GM18498 (cell line): ENCODE results near the gene DGKZ.

ENCODE experiments used
- ATAC-seq: cut with Tn5 transposase; IDR thresholded peaks from one replicate; pipeline ENCODE4 v1.9.1; 2021; ENCODE audit warnings: mild to moderate bottlenecking, moderate library complexity; ENCODE audit not compliant: unreplicated experiment

DGKZ gene

GRCh38 chr11:46380340-46381047, 33.2 kb downstream of the DGKZ start:
- no peak for ATAC-seq

- no peak for ATAC-seq
Observed at GRCh38 chr11:46381048-46381818, 34.0 kb downstream of the DGKZ start, which contains the start of gene MDK. TSS of gene MDK (plus strand) at chr11:46381669. CDS start at chr11:46382058, 389 bp downstream.

DNA sequence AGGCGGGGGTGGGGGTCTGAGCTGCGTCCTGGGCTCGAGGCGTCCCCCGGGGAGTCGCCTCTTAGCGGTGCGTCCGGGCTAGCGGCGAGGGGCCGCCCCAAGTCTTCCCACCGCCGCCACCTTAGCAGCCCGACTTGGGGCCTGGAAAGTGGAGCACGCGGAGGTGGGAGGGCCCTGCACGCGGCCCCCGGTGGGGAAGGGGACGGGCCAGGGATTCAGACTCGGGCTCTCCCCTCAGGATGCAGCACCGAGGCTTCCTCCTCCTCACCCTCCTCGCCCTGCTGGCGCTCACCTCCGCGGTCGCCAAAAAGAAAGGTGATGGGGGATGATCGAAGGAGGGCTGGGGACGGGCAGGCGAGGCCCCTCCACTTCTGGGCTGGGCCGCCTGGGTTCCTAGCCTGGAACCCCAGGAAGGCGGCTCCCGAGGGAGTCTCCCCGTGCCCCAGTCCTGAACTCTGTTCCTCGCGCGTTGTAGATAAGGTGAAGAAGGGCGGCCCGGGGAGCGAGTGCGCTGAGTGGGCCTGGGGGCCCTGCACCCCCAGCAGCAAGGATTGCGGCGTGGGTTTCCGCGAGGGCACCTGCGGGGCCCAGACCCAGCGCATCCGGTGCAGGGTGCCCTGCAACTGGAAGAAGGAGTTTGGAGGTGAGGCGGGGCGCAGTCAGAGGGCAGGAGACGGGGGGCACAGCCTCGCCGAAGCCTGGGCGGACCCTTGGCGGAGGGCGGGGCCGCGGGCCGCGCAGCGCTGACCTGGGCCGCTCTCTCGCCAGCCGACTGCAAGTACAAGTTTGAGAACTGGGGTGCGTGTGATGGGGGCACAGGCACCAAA, 34.8 kb downstream of the DGKZ start:
- no peak for ATAC-seq

- ATAC-seq, result no peak
Observed at GRCh38 chr11:46382646-46383403, 35.6 kb downstream of the DGKZ start.

DNA sequence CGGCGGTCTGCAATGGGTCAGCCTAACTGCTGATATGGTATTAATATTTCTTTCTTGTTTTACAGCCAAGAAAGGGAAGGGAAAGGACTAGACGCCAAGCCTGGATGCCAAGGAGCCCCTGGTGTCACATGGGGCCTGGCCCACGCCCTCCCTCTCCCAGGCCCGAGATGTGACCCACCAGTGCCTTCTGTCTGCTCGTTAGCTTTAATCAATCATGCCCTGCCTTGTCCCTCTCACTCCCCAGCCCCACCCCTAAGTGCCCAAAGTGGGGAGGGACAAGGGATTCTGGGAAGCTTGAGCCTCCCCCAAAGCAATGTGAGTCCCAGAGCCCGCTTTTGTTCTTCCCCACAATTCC, 36.1 kb downstream of the DGKZ start:
- no peak for ATAC-seq

DNA sequence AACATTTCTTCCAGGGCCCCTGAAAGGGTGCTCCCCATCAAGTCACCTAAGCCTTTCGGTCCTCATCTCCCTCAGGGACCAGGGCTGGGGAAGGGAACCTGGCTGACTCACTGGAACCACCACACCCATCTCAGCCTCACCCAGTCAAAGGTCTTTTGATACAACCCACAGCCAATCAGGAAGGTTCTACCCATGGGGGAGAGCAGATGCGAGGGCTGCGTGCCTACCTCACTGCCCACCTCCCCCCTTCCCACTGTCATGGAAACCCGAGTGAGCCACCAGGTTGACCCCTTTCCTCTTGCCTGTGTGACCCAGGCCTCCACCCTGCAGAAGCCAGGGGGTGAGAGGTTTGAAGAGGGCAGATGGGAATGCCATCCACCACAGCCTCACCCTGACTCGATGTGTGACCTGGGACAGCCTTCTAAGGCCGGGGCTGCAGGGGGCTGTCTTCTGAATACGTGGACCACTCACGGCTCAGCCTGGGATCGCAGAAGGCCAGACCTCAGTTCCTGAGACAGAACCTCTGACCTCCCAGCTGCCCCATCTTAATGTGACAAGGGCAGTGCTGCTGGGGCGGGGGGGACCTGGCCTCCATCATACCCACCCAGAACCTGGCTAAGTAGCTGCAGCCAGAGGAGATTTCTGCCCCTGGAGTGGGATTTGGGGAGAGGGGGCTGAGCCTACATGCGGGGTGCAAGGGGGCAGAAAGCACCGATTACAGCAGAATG, 36.9 kb downstream of the DGKZ start:
- no peak for ATAC-seq

GRCh38 chr11:46385169-46386004, 38.1 kb downstream of the DGKZ start:
- ATAC-seq, result no peak

DNA sequence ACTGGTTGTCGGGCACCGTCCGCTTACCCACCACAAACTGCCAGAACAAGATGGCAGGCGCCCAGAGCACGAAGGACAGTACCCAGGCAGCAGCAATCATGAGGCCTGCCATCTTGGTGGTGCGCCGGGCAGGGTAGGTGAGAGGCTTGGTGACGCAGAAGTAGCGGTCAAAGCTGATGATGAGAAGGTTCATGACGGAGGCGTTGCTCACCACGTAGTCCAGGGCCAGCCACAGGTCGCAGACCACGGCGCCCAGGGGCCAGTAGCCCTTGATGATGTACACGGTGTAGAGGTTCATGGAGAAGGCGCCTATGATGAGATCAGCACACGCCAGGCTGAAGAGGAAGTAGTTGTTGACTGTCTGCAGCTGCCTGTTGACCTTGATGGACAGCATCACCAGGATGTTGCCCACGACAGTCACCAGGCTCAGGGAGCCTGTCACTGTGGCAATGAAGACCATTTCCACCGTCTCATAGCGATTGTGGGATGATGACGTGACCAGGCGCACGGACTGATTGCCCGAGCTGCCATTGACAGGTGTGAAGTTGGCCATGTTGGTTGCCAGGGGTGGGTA, 38.8 kb downstream of the DGKZ start:
- ATAC-seq, result no peak

GRCh38 chr11:46386674-46387073, 39.4 kb downstream of the DGKZ start:
- ATAC-seq, result no peak

GRCh38 chr11:46387456-46387855, 40.2 kb downstream of the DGKZ start:
- ATAC-seq, result no peak

GRCh38 chr11:46387919-46388618, 40.8 kb downstream of the DGKZ start:
- ATAC-seq, result no peak

DNA sequence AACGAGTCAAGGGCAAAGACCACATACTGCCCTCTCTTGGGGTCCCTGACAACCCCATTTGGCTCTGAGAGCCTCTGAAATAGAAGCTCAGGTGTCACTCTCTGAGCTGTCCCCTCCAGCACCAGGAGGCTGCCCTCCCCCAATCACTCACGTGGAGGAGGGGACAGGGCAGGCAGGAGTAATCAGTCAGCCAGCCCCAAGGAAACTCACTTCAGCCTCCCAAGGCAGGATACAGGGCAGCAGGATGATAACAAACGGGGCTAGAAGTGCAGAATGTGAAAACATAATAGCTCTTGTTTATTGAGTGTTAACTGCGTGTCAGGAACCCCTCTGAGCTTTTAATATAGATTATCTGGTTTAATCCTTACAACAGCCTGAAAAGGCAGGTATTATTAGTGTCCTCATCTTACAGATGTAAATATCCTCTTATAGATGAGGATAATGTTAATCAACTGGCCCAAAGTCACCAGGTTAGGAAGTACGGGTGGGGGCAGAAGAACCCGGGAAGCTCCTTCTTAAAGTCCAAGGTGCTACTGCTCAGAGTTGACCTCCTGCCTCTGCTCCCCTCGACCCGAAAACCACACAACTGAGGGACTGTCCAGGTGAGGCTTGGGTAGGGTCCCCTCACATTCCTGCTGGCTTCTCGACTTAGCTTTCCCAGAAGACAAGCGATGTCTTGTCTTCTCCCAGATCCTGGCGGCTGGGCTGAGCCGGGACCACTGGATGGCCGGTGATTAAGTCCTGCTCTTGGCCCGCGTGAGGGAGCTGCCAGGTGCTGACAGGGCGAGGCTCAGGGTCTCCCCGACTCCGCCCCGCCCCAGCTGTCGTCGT, 41.6 kb downstream of the DGKZ start:
- ATAC-seq, result no peak

DNA sequence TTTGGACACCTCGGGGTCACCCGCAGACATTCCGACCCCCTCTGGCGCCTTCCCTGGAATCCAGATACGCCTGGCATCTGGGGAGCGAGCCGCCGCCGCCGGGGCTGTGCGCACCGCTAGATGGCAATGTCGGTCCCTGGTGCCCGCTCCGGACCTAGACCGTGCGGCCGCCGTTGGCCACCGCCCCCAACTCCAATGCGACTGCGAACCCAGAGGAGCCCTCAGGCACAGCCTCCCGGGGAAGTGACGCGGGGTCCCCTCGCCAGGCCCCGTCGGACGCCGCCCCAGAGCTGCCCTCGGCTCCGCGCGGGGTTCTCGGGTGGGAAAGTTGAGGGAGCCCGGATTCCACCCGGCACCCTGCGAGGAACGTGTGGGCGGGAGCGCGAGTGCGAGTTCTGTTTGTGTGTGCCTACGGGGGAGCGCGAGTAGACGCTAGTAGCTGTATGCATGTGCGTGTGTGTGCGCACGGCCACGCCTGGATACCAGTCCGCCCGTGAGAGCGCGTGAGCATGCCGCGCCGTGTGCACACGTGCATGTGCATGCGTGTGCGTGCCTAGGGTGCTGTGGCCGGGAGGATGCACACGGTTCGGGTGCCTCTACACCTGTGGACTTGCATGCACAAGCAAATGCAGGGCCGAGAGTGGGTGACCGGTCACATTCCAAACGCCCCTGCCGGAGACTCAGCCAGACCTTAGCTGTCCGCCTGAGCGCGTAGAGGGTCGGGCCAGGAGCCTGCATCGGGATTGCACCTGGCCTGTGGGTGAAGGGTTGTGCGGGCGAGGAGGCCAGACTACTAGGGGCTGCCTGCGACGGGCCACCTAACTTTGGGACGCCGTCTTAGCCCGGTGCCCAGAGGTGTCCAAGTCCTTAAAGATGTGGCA, 42.4 kb downstream of the DGKZ start:
- ATAC-seq, result peak; percentile 53

- no peak for ATAC-seq
Observed at GRCh38 chr11:46390331-46391171, 43.3 kb downstream of the DGKZ start.

GRCh38 chr11:46391186-46391577, 43.9 kb downstream of the DGKZ start:
- ATAC-seq, result no peak
